ENCODE results near the gene NATD1. TPM values are rescaled to one million over a fixed set of nuclear protein-coding genes. Genes with fewer than 3 reads are reported as not detected.

NATD1 gene
- total and polyA plus RNA-seq, 9 of the 15 experiments (the other 6 are each of a cell fraction or from before 2014, with no cell fraction given), result 0.24 to 5.4 (median 1.6) TPM

DNA sequence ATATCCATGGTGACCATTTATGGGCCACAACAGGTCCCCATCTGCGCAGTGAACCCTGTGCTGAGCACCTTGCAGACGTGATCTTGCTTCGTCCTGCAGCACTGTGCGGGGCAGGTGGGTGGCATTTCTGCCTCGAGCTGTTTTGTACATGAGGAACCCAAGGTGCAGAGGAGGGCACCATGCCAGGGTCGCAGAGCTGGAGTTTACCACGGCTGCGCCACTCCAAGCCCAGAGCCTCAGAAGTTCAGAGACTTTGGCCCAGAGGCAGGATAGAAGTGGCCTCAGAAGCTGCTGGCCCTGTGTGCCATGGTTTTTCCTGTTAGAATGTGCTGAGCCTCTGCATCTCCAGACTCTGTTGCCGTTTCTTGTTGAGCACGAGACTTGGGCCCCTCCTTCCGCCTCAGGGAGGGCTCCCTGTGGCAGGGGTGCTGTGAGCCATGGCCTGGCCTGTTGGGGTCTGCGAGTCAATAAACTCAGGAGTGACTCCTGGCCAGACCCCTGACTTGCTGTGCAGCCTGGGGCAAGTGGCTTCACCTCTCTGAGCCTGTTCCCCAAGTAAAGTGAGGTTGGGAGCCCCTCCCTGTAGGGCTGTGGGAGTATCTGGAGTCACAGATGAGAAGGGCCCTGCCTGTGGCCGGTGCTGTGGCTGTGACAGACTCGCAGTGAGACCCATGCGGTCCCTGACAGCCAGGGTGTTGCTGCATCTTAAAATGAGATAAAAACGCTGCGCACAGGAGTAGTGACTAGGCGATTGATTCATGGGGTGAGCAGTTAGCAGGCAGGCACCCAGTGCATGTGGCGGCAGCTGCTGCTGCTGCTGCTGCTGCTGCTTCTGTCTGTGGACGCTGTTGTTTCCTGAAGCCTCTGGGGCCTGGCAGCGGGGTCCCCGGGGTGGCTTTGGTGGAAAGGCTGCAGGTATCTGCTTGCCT, 43.2 kb upstream of the NATD1 start (continued):
- TF ChIP-seq GABPA (tag; conservative IDR thresholded peaks at IDR 0.05; ENCODE audit: low read depth), result no peak
- TF ChIP-seq ZNF146 (CRISPR knock-in tag; IDR thresholded peaks at IDR 0.05; ENCODE audit: unreplicated experiment), result no peak
- no peak for TF ChIP-seq HCFC1 (IDR thresholded peaks at IDR 0.05; ENCODE audit: low read depth, low read length)
- TF ChIP-seq, protein P1, sequence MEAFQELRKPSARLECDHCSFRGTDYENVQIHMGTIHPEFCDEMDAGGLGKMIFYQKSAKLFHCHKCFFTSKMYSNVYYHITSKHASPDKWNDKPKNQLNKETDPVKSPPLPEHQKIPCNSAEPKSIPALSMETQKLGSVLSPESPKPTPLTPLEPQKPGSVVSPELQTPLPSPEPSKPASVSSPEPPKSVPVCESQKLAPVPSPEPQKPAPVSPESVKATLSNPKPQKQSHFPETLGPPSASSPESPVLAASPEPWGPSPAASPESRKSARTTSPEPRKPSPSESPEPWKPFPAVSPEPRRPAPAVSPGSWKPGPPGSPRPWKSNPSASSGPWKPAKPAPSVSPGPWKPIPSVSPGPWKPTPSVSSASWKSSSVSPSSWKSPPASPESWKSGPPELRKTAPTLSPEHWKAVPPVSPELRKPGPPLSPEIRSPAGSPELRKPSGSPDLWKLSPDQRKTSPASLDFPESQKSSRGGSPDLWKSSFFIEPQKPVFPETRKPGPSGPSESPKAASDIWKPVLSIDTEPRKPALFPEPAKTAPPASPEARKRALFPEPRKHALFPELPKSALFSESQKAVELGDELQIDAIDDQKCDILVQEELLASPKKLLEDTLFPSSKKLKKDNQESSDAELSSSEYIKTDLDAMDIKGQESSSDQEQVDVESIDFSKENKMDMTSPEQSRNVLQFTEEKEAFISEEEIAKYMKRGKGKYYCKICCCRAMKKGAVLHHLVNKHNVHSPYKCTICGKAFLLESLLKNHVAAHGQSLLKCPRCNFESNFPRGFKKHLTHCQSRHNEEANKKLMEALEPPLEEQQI (IDR thresholded peaks at IDR 0.05), result no peak
- TF ChIP-seq, protein P2, sequence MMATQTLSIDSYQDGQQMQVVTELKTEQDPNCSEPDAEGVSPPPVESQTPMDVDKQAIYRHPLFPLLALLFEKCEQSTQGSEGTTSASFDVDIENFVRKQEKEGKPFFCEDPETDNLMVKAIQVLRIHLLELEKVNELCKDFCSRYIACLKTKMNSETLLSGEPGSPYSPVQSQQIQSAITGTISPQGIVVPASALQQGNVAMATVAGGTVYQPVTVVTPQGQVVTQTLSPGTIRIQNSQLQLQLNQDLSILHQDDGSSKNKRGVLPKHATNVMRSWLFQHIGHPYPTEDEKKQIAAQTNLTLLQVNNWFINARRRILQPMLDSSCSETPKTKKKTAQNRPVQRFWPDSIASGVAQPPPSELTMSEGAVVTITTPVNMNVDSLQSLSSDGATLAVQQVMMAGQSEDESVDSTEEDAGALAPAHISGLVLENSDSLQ (IDR thresholded peaks at IDR 0.05), result peak; percentile 66; the same call in 1 of the 2 replicates
- TF ChIP-seq MYC (IDR thresholded peaks at IDR 0.05; ENCODE audit: low read depth, low read length), result peak; percentile 14; the same call in 1 of the 2 replicates
- no peak for TF ChIP-seq MYC (CRISPR knock-in tag; IDR thresholded peaks at IDR 0.05; ENCODE audit: borderline replicate concordance, low read depth)
- TF ChIP-seq MEF2D (tag; conservative IDR thresholded peaks at IDR 0.05; ENCODE audit: low read depth), result no peak
- TF ChIP-seq POLR2A (conservative IDR thresholded peaks at IDR 0.05), result no peak
- no peak for TF ChIP-seq SRSF9 (IDR thresholded peaks at IDR 0.05; ENCODE audit: borderline replicate concordance, low read depth, low read length)
- TF ChIP-seq ELF1 (tag; IDR thresholded peaks at IDR 0.05), result no peak
- TF ChIP-seq MAZ (CRISPR knock-in tag; conservative IDR thresholded peaks at IDR 0.05 in 1 of 2, IDR thresholded peaks at IDR 0.05 in 1 of 2), result 0 out of 4 replicates have a peak, but pooled peaks of 1 of the 2 experiments have one; percentile 21
- no peak for TF ChIP-seq BACH1 (tag; IDR thresholded peaks at IDR 0.05)
- TF ChIP-seq PURB (CRISPR knock-in tag; IDR thresholded peaks at IDR 0.05; ENCODE audit: low read depth), result no peak
- TF ChIP-seq, protein P3, sequence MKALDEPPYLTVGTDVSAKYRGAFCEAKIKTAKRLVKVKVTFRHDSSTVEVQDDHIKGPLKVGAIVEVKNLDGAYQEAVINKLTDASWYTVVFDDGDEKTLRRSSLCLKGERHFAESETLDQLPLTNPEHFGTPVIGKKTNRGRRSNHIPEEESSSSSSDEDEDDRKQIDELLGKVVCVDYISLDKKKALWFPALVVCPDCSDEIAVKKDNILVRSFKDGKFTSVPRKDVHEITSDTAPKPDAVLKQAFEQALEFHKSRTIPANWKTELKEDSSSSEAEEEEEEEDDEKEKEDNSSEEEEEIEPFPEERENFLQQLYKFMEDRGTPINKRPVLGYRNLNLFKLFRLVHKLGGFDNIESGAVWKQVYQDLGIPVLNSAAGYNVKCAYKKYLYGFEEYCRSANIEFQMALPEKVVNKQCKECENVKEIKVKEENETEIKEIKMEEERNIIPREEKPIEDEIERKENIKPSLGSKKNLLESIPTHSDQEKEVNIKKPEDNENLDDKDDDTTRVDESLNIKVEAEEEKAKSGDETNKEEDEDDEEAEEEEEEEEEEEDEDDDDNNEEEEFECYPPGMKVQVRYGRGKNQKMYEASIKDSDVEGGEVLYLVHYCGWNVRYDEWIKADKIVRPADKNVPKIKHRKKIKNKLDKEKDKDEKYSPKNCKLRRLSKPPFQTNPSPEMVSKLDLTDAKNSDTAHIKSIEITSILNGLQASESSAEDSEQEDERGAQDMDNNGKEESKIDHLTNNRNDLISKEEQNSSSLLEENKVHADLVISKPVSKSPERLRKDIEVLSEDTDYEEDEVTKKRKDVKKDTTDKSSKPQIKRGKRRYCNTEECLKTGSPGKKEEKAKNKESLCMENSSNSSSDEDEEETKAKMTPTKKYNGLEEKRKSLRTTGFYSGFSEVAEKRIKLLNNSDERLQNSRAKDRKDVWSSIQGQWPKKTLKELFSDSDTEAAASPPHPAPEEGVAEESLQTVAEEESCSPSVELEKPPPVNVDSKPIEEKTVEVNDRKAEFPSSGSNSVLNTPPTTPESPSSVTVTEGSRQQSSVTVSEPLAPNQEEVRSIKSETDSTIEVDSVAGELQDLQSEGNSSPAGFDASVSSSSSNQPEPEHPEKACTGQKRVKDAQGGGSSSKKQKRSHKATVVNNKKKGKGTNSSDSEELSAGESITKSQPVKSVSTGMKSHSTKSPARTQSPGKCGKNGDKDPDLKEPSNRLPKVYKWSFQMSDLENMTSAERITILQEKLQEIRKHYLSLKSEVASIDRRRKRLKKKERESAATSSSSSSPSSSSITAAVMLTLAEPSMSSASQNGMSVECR (CRISPR knock-in tag; IDR thresholded peaks at IDR 0.05), result no peak
- no peak for TF ChIP-seq THRAP3 (IDR thresholded peaks at IDR 0.05; ENCODE audit: borderline replicate concordance)
- TF ChIP-seq, protein P4, sequence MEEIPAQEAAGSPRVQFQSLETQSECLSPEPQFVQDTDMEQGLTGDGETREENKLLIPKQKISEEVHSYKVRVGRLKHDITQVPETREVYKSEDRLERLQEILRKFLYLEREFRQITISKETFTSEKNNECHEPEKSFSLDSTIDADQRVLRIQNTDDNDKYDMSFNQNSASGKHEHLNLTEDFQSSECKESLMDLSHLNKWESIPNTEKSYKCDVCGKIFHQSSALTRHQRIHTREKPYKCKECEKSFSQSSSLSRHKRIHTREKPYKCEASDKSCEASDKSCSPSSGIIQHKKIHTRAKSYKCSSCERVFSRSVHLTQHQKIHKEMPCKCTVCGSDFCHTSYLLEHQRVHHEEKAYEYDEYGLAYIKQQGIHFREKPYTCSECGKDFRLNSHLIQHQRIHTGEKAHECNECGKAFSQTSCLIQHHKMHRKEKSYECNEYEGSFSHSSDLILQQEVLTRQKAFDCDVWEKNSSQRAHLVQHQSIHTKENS (CRISPR knock-in tag; IDR thresholded peaks at IDR 0.05), result no peak
- no peak for TF ChIP-seq HSF4 (CRISPR knock-in tag; IDR thresholded peaks at IDR 0.05; ENCODE audit: borderline replicate concordance)

Measured in K562 (cell line).